Muscle layer of duodenum (tissue), 2 donors: ENCODE data around the gene PXN.
"Not testable (repeated sequence)": the region's sequence is repeated elsewhere in the genome, so short reads cannot be mapped to it uniquely, and the experiment has no call there.

Experiments
- H3K27ac ChIP-seq: one replicate; pipeline ENCODE4 v1.7.0; 2013; ENCODE audit warnings: mild to moderate bottlenecking, low read length
- H3K27me3 ChIP-seq: one replicate; pipeline ENCODE4 v1.7.0; 2013; ENCODE audit warnings: low read depth, mild to moderate bottlenecking, control low read depth, low read length
- H3K36me3 ChIP-seq, 2 donors: one replicate each; pipeline ENCODE4 v1.7.0; 2013; ENCODE audit warnings: low read length in 2 of 2, control low read depth in 1 of 2, mild to moderate bottlenecking in 1 of 2; ENCODE audit not compliant: insufficient read depth in 2 of 2, control insufficient read depth in 1 of 2
- H3K4me1 ChIP-seq, 2 donors: one replicate each; pipeline ENCODE4 v1.7.0; 2013; ENCODE audit warnings: low read length in 2 of 2, mild to moderate bottlenecking in 2 of 2, control low read depth in 1 of 2, moderate library complexity in 1 of 2; ENCODE audit not compliant: insufficient read depth in 2 of 2, control insufficient read depth in 1 of 2
- H3K4me3 ChIP-seq, 2 donors: one replicate each; pipeline ENCODE4 v1.7.0; 2013; ENCODE audit warnings: low read length in 2 of 2, low read depth in 1 of 2, mild to moderate bottlenecking in 1 of 2
- H3K9me3 ChIP-seq, 2 donors: one replicate each; pipeline ENCODE4 v1.7.0; 2013; ENCODE audit warnings: low read length in 2 of 2, control low read depth in 1 of 2, mild to moderate bottlenecking in 1 of 2; ENCODE audit not compliant: control insufficient read depth in 1 of 2
- donor health status: healthy.

Gene PXN

GRCh38 chr12:120220838-120221575 is 44.5 kb downstream of the PXN start:
- Histone ChIP-seq H3K4me1 (peaks cover 10 to 21% of the 10 kb centered on the region in 2 donors), H3K4me3 (no peak overlapping the region), H3K9me3 (no peaks in the 10 kb centered on the region), H3K27ac (no peak overlapping the region), H3K36me3 (peaks cover 51 to 67% of the 10 kb centered on the region in 2 donors), H3K27me3 (no peaks in the 10 kb centered on the region)

- H3K4me1 ChIP-seq, result peaks cover 0 to under 1% of the 10 kb centered on the region in 2 donors
- H3K9me3 ChIP-seq, result no peaks in the 10 kb centered on the region
- no peak overlapping the region for H3K27ac ChIP-seq
- H3K36me3 ChIP-seq, result peaks cover 64 to 84% of the 10 kb centered on the region in 2 donors
- H3K4me3 ChIP-seq, result no peak overlapping the region
- no peaks in the 10 kb centered on the region for H3K27me3 ChIP-seq
These were observed 46.6 kb downstream of the PXN start for GRCh38 chr12:120218680-120219606.

GRCh38 chr12:120216742-120217605 is 48.6 kb downstream of the PXN start:
- H3K9me3 ChIP-seq, result no peaks in the 10 kb centered on the region
- no peak overlapping the region for H3K27ac ChIP-seq

GRCh38 chr12:120215766-120216735 is 49.5 kb downstream of the PXN start:
- H3K4me3 ChIP-seq, result no peak overlapping the region
- H3K36me3 ChIP-seq, result peaks cover 65 to 84% of the 10 kb centered on the region in 2 donors
- no peaks in the 10 kb centered on the region for H3K4me1 ChIP-seq
- H3K27me3 ChIP-seq, result no peaks in the 10 kb centered on the region
- H3K27ac ChIP-seq, result no peak overlapping the region
- H3K9me3 ChIP-seq, result no peaks in the 10 kb centered on the region

More at GRCh38 chr12:120216742-120217605, 48.6 kb downstream of the PXN start:
- no peaks in the 10 kb centered on the region for H3K27me3 ChIP-seq
- H3K4me3 ChIP-seq, result no peak overlapping the region
- H3K36me3 ChIP-seq, result peaks cover 65 to 84% of the 10 kb centered on the region in 2 donors
- H3K4me1 ChIP-seq, result no peaks in the 10 kb centered on the region

- Histone ChIP-seq H3K4me1 (no peaks in the 10 kb centered on the region), H3K4me3 (no peak overlapping the region), H3K36me3 (peaks cover 62 to 84% of the 10 kb centered on the region in 2 donors), H3K9me3 (no peaks in the 10 kb centered on the region), H3K27me3 (no peaks in the 10 kb centered on the region), H3K27ac (no peak overlapping the region)
These were observed 50.2 kb downstream of the PXN start for GRCh38 chr12:120215357-120215735.

GRCh38 chr12:120214626-120215356 is 50.7 kb downstream of the PXN start:
- Histone ChIP-seq H3K36me3 (peaks cover 58 to 89% of the 10 kb centered on the region in 2 donors), H3K9me3 (no peaks in the 10 kb centered on the region), H3K27me3 (no peaks in the 10 kb centered on the region), H3K4me1 (no peaks in the 10 kb centered on the region), H3K27ac (no peak overlapping the region), H3K4me3 (no peak overlapping the region)

- Histone ChIP-seq H3K27ac (no peak overlapping the region), H3K4me1 (no peaks in the 10 kb centered on the region), H3K27me3 (no peaks in the 10 kb centered on the region), H3K36me3 (peaks cover 47 to 80% of the 10 kb centered on the region in 2 donors), H3K4me3 (no peak overlapping the region), H3K9me3 (no peaks in the 10 kb centered on the region)
These were observed 51.8 kb downstream of the PXN start for GRCh38 chr12:120213758-120214157.

- H3K9me3 ChIP-seq, H3K27ac ChIP-seq, H3K4me3 ChIP-seq, H3K27me3 ChIP-seq, H3K4me1 ChIP-seq: not testable (repeated sequence)
- peaks cover 45 to 75% of the 10 kb centered on the region in 2 donors for H3K36me3 ChIP-seq
These were observed 52.3 kb downstream of the PXN start for GRCh38 chr12:120213182-120213581.

- Histone ChIP-seq H3K36me3 (peaks cover 45 to 80% of the 10 kb centered on the region in 2 donors), H3K4me3 (no peak overlapping the region), H3K27ac (no peak overlapping the region), H3K4me1 (no peaks in the 10 kb centered on the region), H3K27me3 (no peaks in the 10 kb centered on the region), H3K9me3 (no peaks in the 10 kb centered on the region)
These were observed 53.2 kb downstream of the PXN start for GRCh38 chr12:120212301-120212700.

- Histone ChIP-seq H3K9me3 (no peaks in the 10 kb centered on the region), H3K4me1 (no peaks in the 10 kb centered on the region), H3K27me3 (no peaks in the 10 kb centered on the region), H3K27ac (no peak overlapping the region), H3K4me3 (no peak overlapping the region), H3K36me3 (peaks cover 45 to 79% of the 10 kb centered on the region in 2 donors)
These were observed 53.6 kb downstream of the PXN start for GRCh38 chr12:120211904-120212283.
